PC-9 (cell line): ENCODE measurements around the gene TCHP.

Experiments
- EZH2 ChIP-seq: fragments of 200-600 bp; sonication (generic); IDR thresholded peaks from 2 replicates; pipeline ENCODE4 v1.8.0; 2017; ENCODE audit warnings: antibody characterized with exemption, low read depth
- TF ChIP-seq, protein P1 (sequence below): fragments of 200-600 bp; sonication (generic); conservative IDR thresholded peaks from 2 replicates; pipeline ENCODE4 v1.6.1; 2017; ENCODE audit warnings: mixed run types, antibody characterized with exemption, mild to moderate bottlenecking, moderate library complexity

DNA sequence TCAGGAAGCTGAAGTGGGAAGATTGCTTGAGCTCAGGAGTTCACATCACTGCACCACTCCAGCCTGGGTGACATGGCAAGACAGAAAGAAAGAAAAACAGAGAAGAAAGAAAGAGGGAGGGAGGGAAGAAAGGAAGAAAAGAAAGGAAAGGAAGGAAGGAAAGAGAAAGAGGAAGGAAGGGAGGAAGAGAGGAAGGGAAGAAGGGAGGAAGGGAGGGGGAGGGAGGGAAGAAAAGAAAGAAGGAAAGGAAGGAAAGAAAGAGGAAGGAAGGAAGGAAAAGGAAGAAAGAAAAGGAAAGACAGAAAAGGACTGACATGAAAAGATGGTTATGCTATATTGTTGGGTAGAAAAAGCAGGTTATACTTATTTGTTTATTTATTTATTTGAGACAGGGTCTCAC lies 23.7 kb upstream of the TCHP start:
- TF ChIP-seq, protein P1, sequence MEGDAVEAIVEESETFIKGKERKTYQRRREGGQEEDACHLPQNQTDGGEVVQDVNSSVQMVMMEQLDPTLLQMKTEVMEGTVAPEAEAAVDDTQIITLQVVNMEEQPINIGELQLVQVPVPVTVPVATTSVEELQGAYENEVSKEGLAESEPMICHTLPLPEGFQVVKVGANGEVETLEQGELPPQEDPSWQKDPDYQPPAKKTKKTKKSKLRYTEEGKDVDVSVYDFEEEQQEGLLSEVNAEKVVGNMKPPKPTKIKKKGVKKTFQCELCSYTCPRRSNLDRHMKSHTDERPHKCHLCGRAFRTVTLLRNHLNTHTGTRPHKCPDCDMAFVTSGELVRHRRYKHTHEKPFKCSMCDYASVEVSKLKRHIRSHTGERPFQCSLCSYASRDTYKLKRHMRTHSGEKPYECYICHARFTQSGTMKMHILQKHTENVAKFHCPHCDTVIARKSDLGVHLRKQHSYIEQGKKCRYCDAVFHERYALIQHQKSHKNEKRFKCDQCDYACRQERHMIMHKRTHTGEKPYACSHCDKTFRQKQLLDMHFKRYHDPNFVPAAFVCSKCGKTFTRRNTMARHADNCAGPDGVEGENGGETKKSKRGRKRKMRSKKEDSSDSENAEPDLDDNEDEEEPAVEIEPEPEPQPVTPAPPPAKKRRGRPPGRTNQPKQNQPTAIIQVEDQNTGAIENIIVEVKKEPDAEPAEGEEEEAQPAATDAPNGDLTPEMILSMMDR: no peak
- no peak for TF ChIP-seq EZH2
